GM08714 (cell line): ENCODE results near the gene B4GALNT4.
A peak's percentile ranks its signal among the peaks of the same experiment; 100 is the strongest.
"Not testable (repeated sequence)": the region's sequence is repeated elsewhere in the genome, so short reads cannot be mapped to it uniquely, and the experiment has no call there.

ENCODE experiments used
- H3K4me3 ChIP-seq: fragments of 200-500 bp; sonication (Bioruptor generic); 2 replicates; pipeline ENCODE4 v1.5.1; 2014; ENCODE audit warnings: mild to moderate bottlenecking, low read length, inconsistent platforms
- ZNF274 ChIP-seq: IDR thresholded peaks from 2 replicates; pipeline ENCODE4 v1.6.1; 2012; ENCODE audit warnings: mild to moderate bottlenecking, low read depth, low read length

Gene B4GALNT4

GRCh38 chr11:369336-370018 is at the start of gene B4GALNT4:
Gene B4GALNT4, plus strand, starts transcription at chr11:369499. Its CDS starts 305 bp downstream, at chr11:369804.
- no peak within 1 kb of the TSS for H3K4me3 ChIP-seq

GRCh38 chr11:319888-320273 is 49.4 kb upstream of the B4GALNT4 start:
- H3K4me3 ChIP-seq = not testable (repeated sequence)

More at GRCh38 chr11:369336-370018, at the start of gene B4GALNT4:
- no peak for TF ChIP-seq ZNF274

- no peak overlapping the region for H3K4me3 ChIP-seq
- no peak for TF ChIP-seq ZNF274
Measured at GRCh38 chr11:324156-324555, 45.1 kb upstream of the B4GALNT4 start.

- H3K4me3 ChIP-seq = not testable (repeated sequence)
Measured at GRCh38 chr11:324593-325517, 44.4 kb upstream of the B4GALNT4 start.

GRCh38 chr11:325796-326591 is 43.3 kb upstream of the B4GALNT4 start:
- no peak for TF ChIP-seq ZNF274
- no peak overlapping the region; the same call in 1 of the 2 replicates for H3K4me3 ChIP-seq

- peak overlapping the region; percentile 7; the same call in 1 of the 2 replicates for H3K4me3 ChIP-seq
Measured at GRCh38 chr11:326592-326841, 42.8 kb upstream of the B4GALNT4 start.

GRCh38 chr11:326842-327580 is 42.3 kb upstream of the B4GALNT4 start:
- peak overlapping the region; percentile 20; the same call in 1 of the 2 replicates for H3K4me3 ChIP-seq
- no peak for TF ChIP-seq ZNF274

More at GRCh38 chr11:326592-326841, 42.8 kb upstream of the B4GALNT4 start:
- no peak for TF ChIP-seq ZNF274

- H3K4me3 ChIP-seq = peak overlapping the region; percentile 20; the same call in 1 of the 2 replicates
Measured at GRCh38 chr11:327581-327923, 41.7 kb upstream of the B4GALNT4 start.

GRCh38 chr11:328012-328411 is 41.3 kb upstream of the B4GALNT4 start:
- no peak for TF ChIP-seq ZNF274
- H3K4me3 ChIP-seq = no peak overlapping the region

More at GRCh38 chr11:327581-327923, 41.7 kb upstream of the B4GALNT4 start:
- TF ChIP-seq ZNF274 = no peak

- H3K4me3 ChIP-seq = not testable (repeated sequence)
Measured at GRCh38 chr11:328516-329100, 40.7 kb upstream of the B4GALNT4 start.

GRCh38 chr11:329886-330253 is 39.4 kb upstream of the B4GALNT4 start:
- no peak for TF ChIP-seq ZNF274
- no peak overlapping the region for H3K4me3 ChIP-seq

- TF ChIP-seq ZNF274 = no peak
- no peak overlapping the region for H3K4me3 ChIP-seq
Measured at GRCh38 chr11:330307-330693, 39.0 kb upstream of the B4GALNT4 start.

GRCh38 chr11:330694-331357 is 38.5 kb upstream of the B4GALNT4 start:
- no peak overlapping the region for H3K4me3 ChIP-seq
- no peak for TF ChIP-seq ZNF274
